ENCODE data around the gene PIK3AP1. TPM values are rescaled to one million over a fixed set of nuclear protein-coding genes. Genes with fewer than 3 reads are reported as not detected.

Gene PIK3AP1
- total and polyA plus RNA-seq, 10 of the 15 experiments (the other 5 are each of a cell fraction or from before 2014, with no cell fraction given), result 26.2 to 306 (median 119) TPM

DNA sequence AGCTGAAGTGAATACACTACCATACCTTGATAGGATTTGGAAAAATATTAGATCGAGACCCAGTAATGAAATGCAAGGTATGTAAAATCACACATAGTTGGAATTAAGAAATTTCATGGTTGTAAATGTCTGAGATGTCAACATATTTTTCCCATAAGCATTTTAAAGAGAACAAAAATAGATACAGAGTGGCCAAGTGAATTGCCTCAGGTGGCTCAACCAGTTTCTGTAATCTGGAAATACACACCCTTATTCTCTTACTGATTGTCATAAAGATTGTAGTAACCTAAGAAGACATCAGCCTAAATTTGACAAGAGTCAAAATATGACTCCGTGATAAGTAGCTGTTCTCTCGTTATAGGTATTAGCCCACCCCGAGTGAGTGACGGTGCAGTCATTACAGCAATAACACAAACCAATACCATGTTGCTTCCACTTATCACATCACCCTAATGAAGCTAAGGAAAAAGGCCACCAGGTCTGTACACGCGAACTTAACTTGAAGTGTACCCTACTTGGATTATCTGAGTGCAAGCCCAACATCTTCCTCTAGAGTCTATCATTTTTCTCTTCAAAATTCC is 23.4 kb downstream of the PIK3AP1 start:
- peaks cover 33% of the 10 kb centered on the region for H3K4me1 ChIP-seq (ENCODE audit: control insufficient read depth, insufficient read depth, low read length)
- TF ChIP-seq CREM (IDR thresholded peaks at IDR 0.05; ENCODE audit: low read depth) (no peak), NR2F1 (conservative IDR thresholded peaks at IDR 0.05) (no peak), PKNOX1 (IDR thresholded peaks at IDR 0.05) (peak; percentile 81), JUNB (IDR thresholded peaks at IDR 0.05) (peak; percentile 54), BMI1 (IDR thresholded peaks at IDR 0.05; ENCODE audit: borderline replicate concordance) (no peak), SMARCA5 (IDR thresholded peaks at IDR 0.05) (no peak), KDM1A (IDR thresholded peaks at IDR 0.05; ENCODE audit: borderline replicate concordance) (no peak), RUNX3 (IDR thresholded peaks at IDR 0.05; ENCODE audit: low read length) (0 out of 2 replicates have a peak, but pooled peaks have one; percentile 4), SIX5 (IDR thresholded peaks at IDR 0.05; ENCODE audit: low read depth, low read length, severe bottlenecking) (no peak), ZBED1 (IDR thresholded peaks at IDR 0.05; ENCODE audit: borderline replicate concordance) (no peak), POLR2AphosphoS5 (IDR thresholded peaks at IDR 0.05; ENCODE audit: low read length) (peak; percentile 40; the same call in 1 of the 2 replicates), RB1 (IDR thresholded peaks at IDR 0.05; ENCODE audit: borderline replicate concordance) (no peak), RCOR1 (conservative IDR thresholded peaks at IDR 0.05; ENCODE audit: low read depth, low read length) (no peak), NFXL1 (IDR thresholded peaks at IDR 0.05; ENCODE audit: borderline replicate concordance) (no peak), LARP7 (IDR thresholded peaks at IDR 0.05) (0 out of 2 replicates have a peak, but pooled peaks have one; percentile 22), ZNF687 (IDR thresholded peaks at IDR 0.05) (peak; percentile 35; the same call in 1 of the 2 replicates), IKZF2 (IDR thresholded peaks at IDR 0.05) (peak in 1 of 2 experiments; percentile 21; a peak in 1 of 4 replicates), GATAD2B (conservative IDR thresholded peaks at IDR 0.05; ENCODE audit: low read depth) (no peak), HDGF (IDR thresholded peaks at IDR 0.05) (no peak), POLR2AphosphoS2 (IDR thresholded peaks at IDR 0.05; ENCODE audit: low read depth, low read length) (0 out of 2 replicates have a peak, but pooled peaks have one; percentile 43), ASH2L (IDR thresholded peaks at IDR 0.05; ENCODE audit: borderline replicate concordance, low read depth) (no peak), ZZZ3 (IDR thresholded peaks at IDR 0.05; ENCODE audit: control insufficient read depth, insufficient read length, low read depth) (no peak)

More for the DNA sequence above, 23.4 kb downstream of the PIK3AP1 start:
- peak overlapping the region; percentile 76; the same call in 1 of the 2 replicates for H3K27ac ChIP-seq (ENCODE audit: control insufficient read depth, insufficient read depth)
- RAD21 ChIA-PET (ENCODE audit: unreplicated experiment), result interaction anchor here (0.9 to 11.6 kb wide), 13 partner anchors 9 to 68 kb away, joined by 3 to 176 read pairs (median 4); partner anchors contain the start of gene PIK3AP1
- H3K9ac ChIP-seq (ENCODE audit: control insufficient read depth, insufficient read depth, low read length), result no peak overlapping the region
- FAIRE-seq (no peak), ATAC-seq (peak; percentile 21), DNase-seq (ENCODE audit: low read depth, low spot score) (no peak)
- intact Hi-C loops (cut with micrococcal nuclease; ENCODE audit: unreplicated experiment) (loop anchor here (1.0 to 5.0 kb wide), 2 partner anchors 54 to 135 kb away; partner anchors contain the start of gene LCOR), in situ Hi-C loops (cut with MboI) (no loop called here)
- WGBS (ENCODE audit: insufficient coverage, insufficient replicate concordance, low lambda C conversion rate, missing lambda C conversion rate), result 21% methylated on average over 7 of the region's 7 CpGs
- H2AFZ ChIP-seq (ENCODE audit: control insufficient read depth, low read depth, low read length), result no peak overlapping the region
- CTCF ChIA-PET, result interaction anchor here (0.7 to 11.7 kb wide), 14 partner anchors 9 to 403 kb away, joined by 3 to 133 read pairs (median 4); no protein-coding TSS in a partner anchor
- H3K9me3 ChIP-seq (replicated peaks; ENCODE audit: control insufficient read depth, insufficient read depth, low read length), result no peaks in the 10 kb centered on the region
- H3K4me3 ChIP-seq, result peak overlapping the region; percentile 73
- no peaks in the 10 kb centered on the region for H4K20me1 ChIP-seq (ENCODE audit: control insufficient read depth, insufficient read depth)
- H3K36me3 ChIP-seq (ENCODE audit: control insufficient read depth in 2 of 2, insufficient read depth in 2 of 2, low read length in 1 of 2), result no peaks in the 10 kb centered on the region
- POLR2A ChIA-PET, result interaction anchor here (0.5 to 9.2 kb wide), 12 partner anchors 9 to 135 kb away, joined by 3 to 138 read pairs (median 7); partner anchors contain the start of gene LCOR
- SMC1A ChIA-PET (ENCODE audit: uncharacterized antibody, unreplicated experiment), result interaction anchor here (0.7 to 11.6 kb wide), 18 partner anchors 9 to 57 kb away, joined by 3 to 233 read pairs (median 6); partner anchors contain the start of gene PIK3AP1
- no peaks in the 10 kb centered on the region for H3K27me3 ChIP-seq (replicated peaks in 1 of 2; ENCODE audit: control insufficient read depth in 2 of 2, insufficient read depth in 2 of 2, low read length in 1 of 2)
- peak overlapping the region; percentile 86 for H3K4me2 ChIP-seq (ENCODE audit: control insufficient read depth, insufficient read depth)
- H3K79me2 ChIP-seq (ENCODE audit: control insufficient read depth, insufficient read depth, low read length), result peaks cover 96% of the 10 kb centered on the region
- BruUV-seq (replicated peaks), result no TSS peak

Data from GM12878 (cell line).